Uterus (tissue), 4 donors: ENCODE data around the gene FSIP1. TPM values are rescaled to one million over a fixed set of nuclear protein-coding genes. Genes with fewer than 3 reads are reported as not detected.

Experiments used
- DNase-seq, 2 donors: peaks; one replicate each; pipeline ENCODE4 v3.0.0-alpha.2; 2019 to 2020
- H3K27ac ChIP-seq, 2 donors: fragments of 200-600 bp; sonication (generic); 1 replicate in 1 of 2; 2 replicates in 1 of 2; pipeline ENCODE4 v1.5.1; 2016 to 2018
- H3K27me3 ChIP-seq, 2 donors: fragments of 200-600 bp; sonication (generic); one replicate each; pipeline ENCODE4 v1.5.1; 2018 to 2019; ENCODE audit warnings: control low read depth in 1 of 2
- H3K36me3 ChIP-seq, 2 donors: fragments of 200-600 bp; sonication (generic); one replicate each; pipeline ENCODE4 v1.5.1; 2019; ENCODE audit warnings: control low read depth in 1 of 2
- H3K4me1 ChIP-seq, 2 donors: fragments of 200-600 bp; sonication (generic); one replicate each; pipeline ENCODE4 v1.5.1; 2018 to 2019; ENCODE audit warnings: control low read depth in 1 of 2
- H3K4me3 ChIP-seq, 2 donors: fragments of 200-600 bp; sonication (generic); 1 replicate in 1 of 2; 2 replicates in 1 of 2; pipeline ENCODE4 v1.5.1; 2018 to 2019; ENCODE audit warnings: mild to moderate bottlenecking in 1 of 2
- H3K9me3 ChIP-seq, 2 donors: fragments of 200-600 bp; sonication (generic); one replicate each; pipeline ENCODE4 v1.5.1; 2019; ENCODE audit warnings: control low read depth in 1 of 2
- CTCF ChIP-seq, 4 experiments: fragments of 200-600 bp in 2 of 4; fragments of 450-650 bp in 2 of 4; sonication (generic) in 2 of 4; IDR thresholded peaks; one replicate each; pipeline ENCODE4 v1.5.1; 2016 to 2019; ENCODE audit warnings: antibody characterized with exemption in 4 of 4, mild to moderate bottlenecking in 2 of 4, moderate library complexity in 1 of 4
- POLR2A ChIP-seq, 2 donors: fragments of 450-650 bp; IDR thresholded peaks; one replicate each; pipeline ENCODE4 v1.6.1; 2016; ENCODE audit warnings: antibody characterized with exemption in 2 of 2, mild to moderate bottlenecking in 1 of 2, moderate library complexity in 1 of 2
- intact Hi-C: fragments of 100-400 bp; cut with DNase I; formaldehyde crosslinking; loops from one replicate; pipeline ENCODE4 v1.15.1; 2023; ENCODE audit warnings: low total_unique reads
- total RNA-seq, 4 donors: library from RNA; depleted of rRNA in 3 of 4; stranded (reverse); fragments of >200 nt in 3 of 4; gene quantifications; one replicate each; pipeline versions ENCODE4 v1.1.0 to v1.2.4, GENCODE V29; 2014 to 2023
- donor health status: DM: yes; HTN: yes; CAD: no.

FSIP1 gene
- total RNA-seq, 4 donors from 2014 or later, result 0.77 to 4.3 (median 2.6) TPM

- no peaks in the 10 kb centered on the region for H3K27me3 ChIP-seq
- intact Hi-C loops, result no loop called here
- no peak for TF ChIP-seq POLR2A (IDR thresholded peaks at IDR 0.05)
- no peak for TF ChIP-seq CTCF (IDR thresholded peaks at IDR 0.05)
- H3K36me3 ChIP-seq, result no peaks in the 10 kb centered on the region
- no peaks in the 10 kb centered on the region for H3K9me3 ChIP-seq
- no peaks in the 10 kb centered on the region for H3K4me1 ChIP-seq
- H3K27ac ChIP-seq, result no peak overlapping the region
- H3K4me3 ChIP-seq, result no peak overlapping the region
- DNase-seq, result no peak
Observed at GRCh38 chr15:39640665-39641064, 142.0 kb downstream of the FSIP1 start.

GRCh38 chr15:39639037-39639436, 143.6 kb downstream of the FSIP1 start:
- no peak for TF ChIP-seq POLR2A (IDR thresholded peaks at IDR 0.05)
- no peak for TF ChIP-seq CTCF (IDR thresholded peaks at IDR 0.05)
- intact Hi-C loops, result no loop called here
- Histone ChIP-seq H3K4me3 (no peak overlapping the region), H3K27ac (no peak overlapping the region), H3K9me3 (no peaks in the 10 kb centered on the region), H3K27me3 (no peaks in the 10 kb centered on the region), H3K4me1 (no peaks in the 10 kb centered on the region), H3K36me3 (no peaks in the 10 kb centered on the region)
- DNase-seq, result no peak

GRCh38 chr15:39638041-39638440, 144.6 kb downstream of the FSIP1 start:
- intact Hi-C loops, result no loop called here
- Histone ChIP-seq H3K4me3 (no peak overlapping the region), H3K36me3 (no peaks in the 10 kb centered on the region), H3K27me3 (no peaks in the 10 kb centered on the region), H3K27ac (no peak overlapping the region), H3K4me1 (no peaks in the 10 kb centered on the region), H3K9me3 (no peaks in the 10 kb centered on the region)
- TF ChIP-seq CTCF (IDR thresholded peaks at IDR 0.05) (no peak), POLR2A (IDR thresholded peaks at IDR 0.05) (no peak)
- DNase-seq, result no peak

GRCh38 chr15:39631357-39631756, 151.3 kb downstream of the FSIP1 start:
- H3K36me3 ChIP-seq, result no peaks in the 10 kb centered on the region
- H3K4me3 ChIP-seq, result no peak overlapping the region
- intact Hi-C loops, result no loop called here
- H3K9me3 ChIP-seq, result no peaks in the 10 kb centered on the region
- TF ChIP-seq CTCF (IDR thresholded peaks at IDR 0.05) (no peak), POLR2A (IDR thresholded peaks at IDR 0.05) (no peak)
- no peaks in the 10 kb centered on the region for H3K4me1 ChIP-seq
- no peak for DNase-seq
- no peak overlapping the region for H3K27ac ChIP-seq
- no peaks in the 10 kb centered on the region for H3K27me3 ChIP-seq

- peak overlapping the region in 1 of 2 donors; percentile 22 for H3K27ac ChIP-seq
- H3K27me3 ChIP-seq, result no peaks in the 10 kb centered on the region
- TF ChIP-seq POLR2A (IDR thresholded peaks at IDR 0.05), result no peak
- TF ChIP-seq CTCF (IDR thresholded peaks at IDR 0.05), result no peak
- H3K4me3 ChIP-seq, result no peak overlapping the region
- H3K36me3 ChIP-seq, result no peaks in the 10 kb centered on the region
- H3K4me1 ChIP-seq, result no peaks in the 10 kb centered on the region
- DNase-seq, result no peak
- intact Hi-C loops, result no loop called here
- no peaks in the 10 kb centered on the region for H3K9me3 ChIP-seq
Observed at GRCh38 chr15:39629906-39630305, 152.7 kb downstream of the FSIP1 start.
